GM19463 (cell line): Measurements from ENCODE around the gene MTX1.
A peak's percentile ranks its signal among the peaks of the same experiment; 100 is the strongest.
"Not testable (repeated sequence)": the region's sequence is repeated elsewhere in the genome, so short reads cannot be mapped to it uniquely, and the experiment has no call there.

Experiments
- ATAC-seq: cut with Tn5 transposase; IDR thresholded peaks from one replicate; pipeline ENCODE4 v1.9.1; 2021; ENCODE audit warnings: mild to moderate bottlenecking, moderate library complexity; ENCODE audit not compliant: unreplicated experiment

MTX1 gene

GRCh38 chr1:155232001-155232978 is 23.8 kb downstream of the MTX1 start:
- not testable (repeated sequence) for ATAC-seq

GRCh38 chr1:155233502-155233901 is 25.0 kb downstream of the MTX1 start:
- ATAC-seq: not testable (repeated sequence)

DNA sequence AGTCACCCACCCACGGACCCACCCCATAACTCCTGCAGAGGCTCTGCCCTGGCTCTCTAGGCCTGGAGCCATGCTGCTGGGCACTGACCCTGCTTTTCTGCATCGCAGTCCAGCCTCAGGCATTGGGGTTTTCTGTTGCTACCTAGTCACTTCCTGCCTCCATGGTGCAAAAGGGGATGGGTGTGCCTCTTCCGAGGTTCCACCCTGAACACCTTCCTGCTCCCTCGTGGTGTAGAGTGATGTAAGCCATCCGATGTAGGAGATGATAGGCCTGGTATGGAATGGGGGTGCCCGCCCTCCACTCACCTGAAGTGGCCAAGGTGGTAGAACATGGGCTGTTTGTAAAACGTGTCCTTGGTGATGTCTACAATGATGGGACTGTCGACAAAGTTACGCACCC is 26.9 kb downstream of the MTX1 start:
- ATAC-seq: not testable (repeated sequence)

DNA sequence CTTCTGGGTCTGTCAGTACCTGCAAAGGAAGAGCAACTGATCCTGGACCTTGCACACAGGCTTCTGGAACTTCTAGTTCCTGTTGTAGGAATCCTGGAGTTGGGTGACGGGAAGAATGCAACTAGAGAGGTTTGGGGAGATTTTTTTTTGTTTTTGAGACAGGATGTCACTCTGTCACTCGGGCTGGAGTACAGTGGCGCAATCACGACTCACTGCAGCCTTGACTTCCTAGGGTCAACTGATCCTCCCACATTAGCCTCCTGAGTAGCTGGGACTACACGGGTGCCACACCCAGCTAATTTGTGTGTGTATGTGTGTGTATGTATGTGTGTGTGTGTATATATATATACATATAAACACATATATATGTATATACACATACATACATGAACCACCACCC is 28.0 kb downstream of the MTX1 start:
- ATAC-seq: no peak

DNA sequence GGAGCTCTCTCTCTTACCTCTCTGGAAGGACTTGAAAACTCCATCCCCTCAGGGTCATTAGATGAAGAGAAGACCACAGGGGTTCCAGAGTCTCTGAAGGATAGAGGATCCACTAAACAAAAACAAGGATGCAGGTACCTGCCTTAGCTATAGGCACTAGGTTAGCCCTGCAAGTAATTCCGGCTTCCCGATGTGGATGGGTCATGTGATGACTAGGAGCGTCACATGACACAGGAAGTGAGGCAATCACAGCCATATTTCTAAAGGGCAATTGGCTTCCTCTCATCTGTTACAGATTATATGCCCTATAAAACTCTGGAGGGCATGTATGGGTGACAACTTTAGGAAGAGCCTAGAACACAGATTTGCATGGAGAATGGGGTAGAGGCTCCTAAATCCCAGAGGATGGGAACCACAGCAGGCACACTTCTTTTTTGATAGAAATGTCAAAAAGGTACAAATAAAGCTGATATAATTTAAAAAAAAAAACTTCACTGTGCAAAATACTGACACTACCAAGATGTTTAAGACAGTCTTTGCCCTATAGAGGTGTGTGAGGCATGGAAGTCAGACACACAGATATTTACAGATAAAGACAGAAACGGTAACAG is 32.7 kb downstream of the MTX1 start:
- ATAC-seq: no peak

- no peak for ATAC-seq
These were observed 33.4 kb downstream of the MTX1 start for GRCh38 chr1:155241841-155242264.

GRCh38 chr1:155242805-155243358 is 34.4 kb downstream of the MTX1 start:
- ATAC-seq: no peak

GRCh38 chr1:155244368-155245162 is 36.1 kb downstream of the MTX1 start:
- ATAC-seq: peak; percentile 87

- ATAC-seq: no peak
These were observed 36.6 kb downstream of the MTX1 start for GRCh38 chr1:155245163-155245524.

DNA sequence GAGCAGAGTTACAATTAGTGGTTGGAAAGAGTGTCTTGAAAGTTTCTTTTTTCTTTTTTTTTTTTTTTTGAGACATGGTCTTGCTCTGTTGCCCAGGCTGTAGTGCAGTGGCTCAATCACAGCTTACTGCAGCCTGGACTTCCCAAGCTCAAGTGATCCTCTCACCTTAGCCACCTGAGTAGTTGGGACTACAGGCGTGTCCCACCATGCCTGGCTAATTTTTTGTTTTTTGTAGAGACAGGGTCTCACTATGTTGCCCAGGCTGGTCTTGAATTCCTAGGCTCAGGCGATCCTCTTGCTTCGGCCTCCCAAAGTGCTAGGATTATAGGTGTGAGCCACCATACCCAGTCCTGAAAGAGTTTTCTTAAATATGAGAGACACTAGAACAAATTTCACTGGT is 38.3 kb downstream of the MTX1 start:
- not testable (repeated sequence) for ATAC-seq

- ATAC-seq: no peak
These were observed 39.4 kb downstream of the MTX1 start for GRCh38 chr1:155247667-155248553.

DNA sequence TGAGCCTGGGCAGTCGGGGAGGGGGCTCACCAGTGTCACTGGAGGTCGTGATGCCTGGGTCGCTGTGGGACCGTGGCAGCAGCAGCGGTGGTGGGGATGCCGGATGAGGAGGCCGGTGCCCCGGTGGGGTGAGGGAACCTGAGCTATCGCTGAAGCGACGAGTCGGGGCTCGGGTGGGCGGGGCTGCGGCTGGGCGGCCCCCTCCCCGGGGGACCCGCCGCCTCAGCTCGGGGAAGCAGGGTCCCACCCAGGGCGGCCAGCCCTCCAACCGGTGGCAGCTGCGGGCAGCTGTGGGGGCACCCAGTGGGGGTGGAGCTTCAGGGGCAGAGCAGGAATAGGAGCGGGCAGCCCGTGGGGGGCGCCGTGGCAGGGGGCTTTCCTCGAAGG is 41.7 kb downstream of the MTX1 start:
- ATAC-seq: peak; percentile 8

GRCh38 chr1:155250633-155251449 is 42.3 kb downstream of the MTX1 start:
- ATAC-seq: peak; percentile 87

DNA sequence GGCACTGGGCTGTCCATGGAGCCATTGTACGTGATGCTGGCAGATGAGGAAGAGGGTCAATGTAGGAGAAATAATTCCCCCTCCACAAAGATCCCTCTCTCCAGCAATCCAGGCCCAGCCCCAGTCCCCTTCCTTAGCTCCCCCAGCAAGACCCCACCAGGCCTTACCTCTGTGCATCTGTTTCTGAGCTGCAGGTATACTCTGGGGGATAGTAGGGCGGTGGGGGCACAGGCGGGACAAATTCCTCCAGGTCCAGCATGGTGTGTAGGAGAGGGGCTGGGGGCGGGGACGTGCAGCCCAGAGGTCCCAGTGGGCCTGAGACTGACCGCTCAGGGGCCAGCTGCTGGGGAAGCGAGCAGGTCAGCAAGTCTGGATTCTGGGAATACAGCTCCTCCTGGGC is 43.1 kb downstream of the MTX1 start:
- no peak for ATAC-seq

DNA sequence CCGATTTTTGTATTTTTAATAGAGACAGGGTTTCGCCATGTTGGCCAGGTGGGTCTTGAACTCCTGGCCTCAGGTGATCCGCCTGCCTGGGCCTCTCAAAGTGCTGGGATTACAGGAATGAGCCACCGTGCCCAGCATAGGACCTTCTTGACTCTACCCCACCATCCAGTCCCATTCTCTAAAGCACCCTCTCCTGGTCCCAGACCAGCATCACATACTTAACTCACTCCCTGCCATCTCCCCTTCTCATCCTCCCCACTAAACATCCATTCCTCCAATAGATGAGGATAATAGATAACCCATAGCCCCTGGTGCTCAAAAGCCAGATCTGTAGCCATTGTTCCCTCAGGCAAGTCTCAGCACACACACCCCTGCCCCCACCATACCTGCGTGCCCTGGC is 44.7 kb downstream of the MTX1 start:
- no peak for ATAC-seq

DNA sequence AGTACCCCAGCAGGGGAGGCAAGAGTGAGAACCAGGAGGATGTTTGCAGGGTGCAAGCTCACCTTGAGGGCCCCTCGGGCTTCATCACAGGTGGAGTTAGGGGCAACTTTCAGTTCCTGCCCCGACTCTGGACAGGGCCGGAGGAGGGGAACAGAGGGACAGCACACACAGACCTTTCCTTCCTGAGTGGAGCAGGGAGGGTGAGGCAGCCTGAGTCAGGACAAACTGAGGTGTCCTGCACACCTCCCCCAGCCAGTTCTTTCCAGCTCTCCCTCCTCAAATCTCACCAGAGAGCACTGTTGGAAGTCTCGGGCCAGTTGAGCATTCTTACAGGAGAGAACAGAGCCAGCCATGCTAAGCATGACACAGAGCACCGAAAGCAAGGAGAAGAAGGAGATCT is 45.3 kb downstream of the MTX1 start:
- ATAC-seq: no peak

- no peak for ATAC-seq
These were observed 45.8 kb downstream of the MTX1 start for GRCh38 chr1:155254228-155254713.

- ATAC-seq: no peak
These were observed 46.3 kb downstream of the MTX1 start for GRCh38 chr1:155254714-155255242.
